Measurements from ENCODE around the gene ZNF205.
"Not testable (repeated sequence)": the region's sequence is repeated elsewhere in the genome, so short reads cannot be mapped to it uniquely, and the experiment has no call there.

The ZNF205 gene

DNA sequence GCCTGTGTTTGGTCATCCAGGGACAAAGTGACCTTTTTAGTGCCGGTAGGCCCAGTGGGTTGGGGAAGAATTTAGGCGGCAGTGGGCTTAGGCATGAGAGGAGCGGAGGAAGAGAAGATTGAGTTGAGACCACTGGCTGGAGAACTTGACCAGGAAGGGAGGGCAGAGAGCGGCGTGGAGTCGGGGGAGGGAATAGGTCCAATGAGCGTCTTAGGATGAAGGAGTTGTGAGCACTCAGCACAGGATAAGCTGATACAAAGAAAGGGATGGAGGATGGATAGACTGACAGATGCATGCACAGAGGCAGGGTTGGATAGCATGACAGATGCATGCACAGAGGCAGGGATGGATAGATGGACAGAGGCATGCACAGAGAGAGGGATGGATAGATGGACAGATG is 38.9 kb upstream of the ZNF205 start:
- no peak overlapping the region for H3K4ac ChIP-seq (ENCODE audit: low read length)
- H2BK12ac ChIP-seq (ENCODE audit: low read length), result no peak overlapping the region
- H3K9me3 ChIP-seq (replicated peaks in 1 of 2; ENCODE audit: control insufficient read depth in 2 of 2, insufficient read depth in 1 of 2, low read depth in 1 of 2, low read length in 2 of 2), result no peaks in the 10 kb centered on the region
- H3K18ac ChIP-seq (ENCODE audit: low read length), result no peak overlapping the region
- H3K9ac ChIP-seq (ENCODE audit: low read depth, low read length, poor library complexity), result no peak overlapping the region
- no peak overlapping the region for H4K8ac ChIP-seq (ENCODE audit: low read depth, low read length)
- H3K23ac ChIP-seq (ENCODE audit: low read depth, low read length, poor library complexity), result peak overlapping the region; percentile 9
- H4K91ac ChIP-seq (ENCODE audit: low read depth, low read length, poor library complexity), result no peak overlapping the region
- H2BK5ac ChIP-seq (ENCODE audit: low read length), result no peak overlapping the region
- H3K4me2 ChIP-seq (ENCODE audit: insufficient read depth, low read length, poor library complexity, severe bottlenecking), result no peak overlapping the region
- no peak overlapping the region for H3K27ac ChIP-seq (replicated peaks; ENCODE audit: low read length)
- no CpG with 5 or more reads among the region's 7 CpGs for WGBS, 2 donors (ENCODE audit: extremely low coverage in 2 of 2, insufficient read length in 2 of 2, insufficient replicate concordance in 1 of 2)
- peaks cover 0 to 2% of the 10 kb centered on the region in 2 donors for H3K4me1 ChIP-seq (ENCODE audit: control insufficient read depth in 2 of 2, insufficient read depth in 1 of 2, low read depth in 1 of 2, low read length in 2 of 2)
- peaks cover 0 to 41% (median 0%) of the 10 kb centered on the region in 3 experiments for H3K27me3 ChIP-seq (ENCODE audit: control insufficient read depth in 3 of 3, insufficient read depth in 3 of 3, low read depth in 1 of 3, low read length in 3 of 3)
- no peak for DNase-seq (ENCODE audit: low spot score)
- no peak overlapping the region for H2AFZ ChIP-seq (ENCODE audit: low read length)
- H3K14ac ChIP-seq (ENCODE audit: low read length), result no peak overlapping the region
- H3K36me3 ChIP-seq (replicated peaks in 1 of 2; ENCODE audit: control insufficient read depth in 2 of 2, insufficient read depth in 2 of 2, low read length in 2 of 2), result no peaks in the 10 kb centered on the region
- no peak overlapping the region for H3K4me3 ChIP-seq (ENCODE audit: low read length in 2 of 2)
- no peaks in the 10 kb centered on the region for H3K79me1 ChIP-seq (ENCODE audit: low read depth, low read length)
- no peak overlapping the region for H2BK120ac ChIP-seq (ENCODE audit: low read depth, low read length)
- H2AK5ac ChIP-seq (ENCODE audit: low read depth, low read length), result peak overlapping the region; percentile 5
- H2BK15ac ChIP-seq (ENCODE audit: low read length), result no peak overlapping the region

DNA sequence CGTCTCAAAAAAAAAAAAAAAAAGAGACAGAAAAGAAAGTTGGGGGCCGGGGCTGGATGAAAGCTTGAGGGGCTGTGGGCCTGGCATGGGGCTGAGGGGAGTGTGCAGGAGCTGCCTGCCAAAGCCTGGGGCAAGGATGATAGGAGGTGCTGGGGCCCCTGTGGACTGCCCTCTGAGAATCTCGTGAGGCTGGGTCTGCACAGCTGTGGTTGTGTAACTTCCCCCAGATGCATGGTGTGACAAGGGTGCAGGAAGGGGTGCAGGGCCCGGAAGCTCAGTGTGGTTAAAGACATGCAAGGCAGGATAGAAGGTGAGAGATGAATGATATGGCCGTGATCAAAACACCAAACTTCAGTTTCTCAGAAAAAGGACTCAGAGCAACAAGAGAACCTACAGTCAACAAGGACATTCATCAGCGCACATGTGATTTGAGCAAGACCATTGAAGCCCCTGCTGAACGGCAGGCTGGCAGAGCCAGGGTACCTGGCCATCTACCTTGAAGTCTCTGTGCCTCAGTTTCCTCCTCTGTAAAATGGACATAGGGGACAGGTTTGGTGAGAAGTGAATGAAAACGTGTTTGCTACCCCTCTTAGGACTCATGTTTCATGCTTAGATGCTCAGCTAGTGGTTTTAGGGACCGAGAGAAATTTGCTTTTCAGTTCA is 37.4 kb upstream of the ZNF205 start:
- Histone ChIP-seq H3K23ac (ENCODE audit: low read depth, low read length, poor library complexity) (no peak overlapping the region), H3K4ac (ENCODE audit: low read length) (no peak overlapping the region), H2BK12ac (ENCODE audit: low read length) (no peak overlapping the region), H3K27ac (replicated peaks; ENCODE audit: low read length) (no peak overlapping the region), H3K27me3 (ENCODE audit: control insufficient read depth in 3 of 3, insufficient read depth in 3 of 3, low read depth in 1 of 3, low read length in 3 of 3) (peaks cover 0 to 39% (median 0%) of the 10 kb centered on the region in 3 experiments), H4K8ac (ENCODE audit: low read depth, low read length) (no peak overlapping the region), H3K36me3 (replicated peaks in 1 of 2; ENCODE audit: control insufficient read depth in 2 of 2, insufficient read depth in 2 of 2, low read length in 2 of 2) (no peaks in the 10 kb centered on the region), H3K4me1 (ENCODE audit: control insufficient read depth in 2 of 2, insufficient read depth in 1 of 2, low read depth in 1 of 2, low read length in 2 of 2) (peaks cover 0 to 2% of the 10 kb centered on the region in 2 donors), H3K9me3 (replicated peaks in 1 of 2; ENCODE audit: control insufficient read depth in 2 of 2, insufficient read depth in 1 of 2, low read depth in 1 of 2, low read length in 2 of 2) (no peaks in the 10 kb centered on the region), H2BK15ac (ENCODE audit: low read length) (no peak overlapping the region), H2AK5ac (ENCODE audit: low read depth, low read length) (no peak overlapping the region), H2BK5ac (ENCODE audit: low read length) (no peak overlapping the region), H2BK120ac (ENCODE audit: low read depth, low read length) (no peak overlapping the region), H4K91ac (ENCODE audit: low read depth, low read length, poor library complexity) (no peak overlapping the region), H3K4me2 (ENCODE audit: insufficient read depth, low read length, poor library complexity, severe bottlenecking) (no peak overlapping the region), H2AFZ (ENCODE audit: low read length) (no peak overlapping the region), H3K79me1 (ENCODE audit: low read depth, low read length) (no peaks in the 10 kb centered on the region), H3K4me3 (ENCODE audit: low read length in 2 of 2) (no peak overlapping the region), H3K14ac (ENCODE audit: low read length) (no peak overlapping the region), H3K9ac (ENCODE audit: low read depth, low read length, poor library complexity) (peak overlapping the region; percentile 44), H3K18ac (ENCODE audit: low read length) (no peak overlapping the region)
- no peak for DNase-seq (ENCODE audit: low spot score)
- no CpG with 5 or more reads among the region's 9 CpGs for WGBS, 2 donors (ENCODE audit: extremely low coverage in 2 of 2, insufficient read length in 2 of 2, insufficient replicate concordance in 1 of 2)

DNA sequence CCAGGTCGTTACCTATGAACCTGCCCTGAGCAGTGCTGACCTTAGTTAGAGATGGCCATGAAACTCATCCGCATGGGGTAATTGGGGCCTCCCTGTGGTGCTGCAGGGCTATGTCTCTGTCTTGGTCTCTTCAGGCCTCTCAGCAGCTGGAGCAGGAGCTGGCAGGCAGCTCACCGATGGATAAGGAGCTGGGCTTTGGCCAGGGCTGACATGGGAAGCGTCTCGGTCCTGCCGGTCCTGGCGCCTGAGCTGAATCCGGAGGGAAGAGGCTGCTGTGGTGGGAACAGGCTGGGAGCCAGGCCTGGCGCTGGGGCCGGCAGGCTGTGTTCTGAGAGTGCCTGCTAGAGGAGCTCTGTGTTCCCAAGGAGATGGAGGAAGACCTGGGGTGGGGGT is 36.9 kb upstream of the ZNF205 start:
- no CpG with 5 or more reads among the region's 10 CpGs for WGBS, 2 donors (ENCODE audit: extremely low coverage in 2 of 2, insufficient read length in 2 of 2, insufficient replicate concordance in 1 of 2)
- Histone ChIP-seq H3K14ac (ENCODE audit: low read length) (no peak overlapping the region), H3K4me2 (ENCODE audit: insufficient read depth, low read length, poor library complexity, severe bottlenecking) (no peak overlapping the region), H4K91ac (ENCODE audit: low read depth, low read length, poor library complexity) (no peak overlapping the region), H3K27me3 (ENCODE audit: control insufficient read depth in 3 of 3, insufficient read depth in 3 of 3, low read depth in 1 of 3, low read length in 3 of 3) (peaks cover 0 to 39% (median 0%) of the 10 kb centered on the region in 3 experiments), H3K79me1 (ENCODE audit: low read depth, low read length) (no peaks in the 10 kb centered on the region), H3K9ac (ENCODE audit: low read depth, low read length, poor library complexity) (no peak overlapping the region), H2BK5ac (ENCODE audit: low read length) (no peak overlapping the region), H2AFZ (ENCODE audit: low read length) (no peak overlapping the region), H3K4me3 (ENCODE audit: low read length in 2 of 2) (no peak overlapping the region), H2BK12ac (ENCODE audit: low read length) (no peak overlapping the region), H3K4me1 (ENCODE audit: control insufficient read depth in 2 of 2, insufficient read depth in 1 of 2, low read depth in 1 of 2, low read length in 2 of 2) (peaks cover 0 to 2% of the 10 kb centered on the region in 2 donors), H3K27ac (replicated peaks; ENCODE audit: low read length) (no peak overlapping the region), H2BK120ac (ENCODE audit: low read depth, low read length) (no peak overlapping the region), H3K9me3 (replicated peaks in 1 of 2; ENCODE audit: control insufficient read depth in 2 of 2, insufficient read depth in 1 of 2, low read depth in 1 of 2, low read length in 2 of 2) (no peaks in the 10 kb centered on the region), H3K18ac (ENCODE audit: low read length) (no peak overlapping the region), H3K36me3 (replicated peaks in 1 of 2; ENCODE audit: control insufficient read depth in 2 of 2, insufficient read depth in 2 of 2, low read length in 2 of 2) (no peaks in the 10 kb centered on the region), H3K4ac (ENCODE audit: low read length) (no peak overlapping the region), H2BK15ac (ENCODE audit: low read length) (no peak overlapping the region), H3K23ac (ENCODE audit: low read depth, low read length, poor library complexity) (no peak overlapping the region), H2AK5ac (ENCODE audit: low read depth, low read length) (no peak overlapping the region), H4K8ac (ENCODE audit: low read depth, low read length) (no peak overlapping the region)
- DNase-seq (ENCODE audit: low spot score), result no peak

DNA sequence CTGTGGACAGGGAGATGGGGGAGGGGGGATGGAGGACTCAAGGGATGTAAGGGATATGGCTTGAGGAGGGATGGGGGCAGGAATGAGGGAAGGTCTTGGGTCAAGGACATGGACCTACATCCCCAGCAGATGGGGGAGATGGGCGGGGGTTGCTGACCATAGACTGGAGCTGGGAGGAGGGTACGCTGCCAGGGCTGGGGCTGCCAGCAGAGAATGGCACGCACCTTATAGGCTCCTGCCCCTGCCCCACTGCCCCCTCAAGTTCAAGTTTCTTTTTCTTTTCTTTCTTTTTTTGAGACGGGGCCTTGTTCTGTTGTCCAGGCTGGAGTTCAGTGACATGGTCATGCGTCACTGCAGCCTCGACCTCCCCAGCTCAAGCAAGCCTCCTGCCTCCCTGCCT is 36.4 kb upstream of the ZNF205 start:
- H3K18ac ChIP-seq (ENCODE audit: low read length); H4K8ac ChIP-seq (ENCODE audit: low read depth, low read length); H3K4me3 ChIP-seq (ENCODE audit: low read length in 2 of 2); H2BK120ac ChIP-seq (ENCODE audit: low read depth, low read length); H3K36me3 ChIP-seq (replicated peaks in 1 of 2; ENCODE audit: control insufficient read depth in 2 of 2, insufficient read depth in 2 of 2, low read length in 2 of 2); H3K9ac ChIP-seq (ENCODE audit: low read depth, low read length, poor library complexity); H4K91ac ChIP-seq (ENCODE audit: low read depth, low read length, poor library complexity); DNase-seq (ENCODE audit: low spot score); H2AFZ ChIP-seq (ENCODE audit: low read length); H3K14ac ChIP-seq (ENCODE audit: low read length); H3K4me2 ChIP-seq (ENCODE audit: insufficient read depth, low read length, poor library complexity, severe bottlenecking); H2BK12ac ChIP-seq (ENCODE audit: low read length); H3K27ac ChIP-seq (replicated peaks; ENCODE audit: low read length); H3K9me3 ChIP-seq (replicated peaks in 1 of 2; ENCODE audit: control insufficient read depth in 2 of 2, insufficient read depth in 1 of 2, low read depth in 1 of 2, low read length in 2 of 2); H2BK15ac ChIP-seq (ENCODE audit: low read length); H3K4ac ChIP-seq (ENCODE audit: low read length); H3K4me1 ChIP-seq (ENCODE audit: control insufficient read depth in 2 of 2, insufficient read depth in 1 of 2, low read depth in 1 of 2, low read length in 2 of 2); H3K79me1 ChIP-seq (ENCODE audit: low read depth, low read length); H3K23ac ChIP-seq (ENCODE audit: low read depth, low read length, poor library complexity): not testable (repeated sequence)
- Histone ChIP-seq H3K27me3 (ENCODE audit: control insufficient read depth in 3 of 3, insufficient read depth in 3 of 3, low read depth in 1 of 3, low read length in 3 of 3) (peaks cover 0 to 38% (median 0%) of the 10 kb centered on the region in 3 experiments), H2AK5ac (ENCODE audit: low read depth, low read length) (peak overlapping the region; percentile 35), H2BK5ac (ENCODE audit: low read length) (peak overlapping the region; percentile 39)
- no CpG with 5 or more reads among the region's 6 CpGs for WGBS, 2 donors (ENCODE audit: extremely low coverage in 2 of 2, insufficient read length in 2 of 2, insufficient replicate concordance in 1 of 2)
